Measurements from ENCODE around the gene TMEM59L.

The TMEM59L gene

DNA sequence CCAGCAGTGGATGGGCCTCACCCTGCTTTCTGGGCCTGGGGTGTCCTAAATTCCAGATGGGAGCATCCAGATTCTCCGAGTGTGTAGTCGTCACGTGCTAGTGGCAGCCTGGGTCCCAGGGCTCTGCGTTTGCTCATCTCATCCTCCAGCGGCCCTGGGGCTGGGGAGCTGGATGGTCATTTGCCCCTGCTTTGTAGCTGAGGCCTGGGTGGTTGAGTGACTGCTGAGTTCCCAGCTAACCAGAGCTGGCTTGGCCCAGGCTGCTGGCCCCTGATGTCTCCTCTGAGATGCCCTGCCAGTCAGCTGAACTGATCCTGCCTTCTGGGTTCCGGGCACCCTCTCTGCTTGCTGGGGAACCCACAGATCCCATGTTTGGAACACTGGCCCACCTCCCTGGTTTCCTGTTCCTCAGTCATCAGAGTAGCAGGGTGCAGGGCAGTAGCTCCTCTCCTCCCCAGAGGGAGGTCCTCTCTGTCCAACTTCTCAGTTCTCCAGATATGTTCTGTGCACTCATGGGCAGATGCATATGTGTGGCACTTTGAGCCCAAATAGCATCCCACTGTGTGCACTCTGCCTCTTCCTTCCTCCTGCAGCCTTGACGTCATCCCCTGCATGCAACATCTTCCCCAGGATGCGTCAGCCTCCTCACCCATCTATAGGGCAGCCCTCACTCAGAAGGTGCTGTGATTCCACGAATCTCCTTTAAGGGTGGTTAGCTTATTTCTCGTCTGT is 48.4 kb downstream of the TMEM59L start:
- DNase-seq (ENCODE audit: low read depth, low spot score), result no peak
- Histone ChIP-seq H3K27me3 (ENCODE audit: control insufficient read depth, insufficient read depth, low read length) (no peaks in the 10 kb centered on the region), H3K4me1 (ENCODE audit: control insufficient read depth, insufficient read depth, low read length) (no peaks in the 10 kb centered on the region; the same call in none of the 2 replicates), H3K4me3 (ENCODE audit: low read length) (no peak overlapping the region), H3K9me3 (ENCODE audit: control insufficient read depth, insufficient read depth, low read length) (no peaks in the 10 kb centered on the region), H3K36me3 (ENCODE audit: control insufficient read depth, insufficient read depth, low read length) (no peaks in the 10 kb centered on the region), H3K27ac (ENCODE audit: low read length) (no peak overlapping the region)
- no CpG with 5 or more reads among the region's 10 CpGs for WGBS (ENCODE audit: insufficient coverage, insufficient read length)

DNA sequence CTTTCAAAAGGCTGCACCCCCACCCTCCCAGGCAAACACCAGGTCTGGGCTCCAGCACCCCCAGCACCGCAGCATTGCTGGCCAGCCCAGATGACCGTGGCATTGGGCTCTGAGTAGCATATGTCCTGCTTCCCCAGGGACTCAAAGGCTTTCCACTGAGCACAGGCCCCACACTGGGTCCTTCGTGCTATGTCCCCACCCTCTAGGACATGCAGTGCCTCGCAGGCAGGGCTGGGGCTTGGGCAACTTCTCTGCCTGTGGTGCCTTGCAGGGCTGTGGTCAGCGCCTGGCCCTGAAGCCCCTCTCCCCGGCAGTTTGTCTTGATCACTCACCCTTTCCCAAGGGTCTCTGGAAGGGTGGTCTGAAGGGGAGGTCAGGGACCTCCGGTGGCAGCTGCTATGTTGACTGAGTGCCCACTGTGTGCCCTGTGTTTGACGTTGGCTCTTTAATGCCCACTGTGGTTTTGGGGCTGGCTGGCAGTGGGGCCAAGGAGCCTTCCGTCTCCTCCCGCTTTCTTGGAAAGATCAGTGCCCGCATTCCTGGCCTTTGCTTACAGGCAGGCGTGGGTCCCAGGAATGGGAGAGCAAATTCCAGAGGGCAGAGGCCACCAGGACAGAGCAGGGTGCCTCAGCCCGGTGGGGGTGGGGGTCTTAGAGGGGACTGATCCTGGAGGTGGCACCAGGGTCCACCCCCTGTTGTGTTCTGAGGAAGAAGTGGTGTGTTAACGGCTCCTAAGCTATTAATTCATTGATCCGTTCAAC is 50.5 kb downstream of the TMEM59L start:
- no CpG with 5 or more reads among the region's 15 CpGs for WGBS (ENCODE audit: insufficient coverage, insufficient read length)
- H3K27me3 ChIP-seq (ENCODE audit: control insufficient read depth, insufficient read depth, low read length), result no peaks in the 10 kb centered on the region
- DNase-seq (ENCODE audit: low read depth, low spot score), result no peak

DNA sequence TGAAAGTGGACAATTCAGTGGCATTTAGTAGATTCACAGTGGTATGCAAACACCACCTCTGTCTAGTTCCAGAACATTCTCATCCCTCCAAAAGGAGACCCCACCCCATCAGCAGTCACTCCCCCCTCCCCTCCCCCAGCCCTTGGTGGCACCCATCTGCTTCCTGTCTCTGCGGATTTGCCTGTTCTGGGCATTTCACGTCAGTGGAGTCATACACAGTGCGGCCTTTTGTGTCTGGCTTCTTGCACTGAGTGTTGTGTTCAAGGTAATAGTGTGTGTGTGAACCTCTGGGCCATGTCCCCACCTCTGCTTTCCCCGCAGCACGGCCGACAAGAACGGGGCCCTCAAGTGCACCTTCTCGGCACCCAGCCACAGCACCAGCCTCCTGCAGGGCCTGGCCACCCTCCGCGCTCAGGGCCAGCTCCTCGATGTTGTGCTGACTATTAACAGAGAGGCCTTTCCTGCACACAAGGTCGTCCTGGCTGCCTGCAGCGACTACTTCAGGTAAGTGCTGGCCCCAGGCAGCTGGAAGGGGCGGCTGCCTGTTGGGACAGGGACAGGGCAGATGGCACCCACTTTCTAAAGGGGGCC is 51.4 kb downstream of the TMEM59L start:
- WGBS (ENCODE audit: insufficient coverage, insufficient read length), result no CpG with 5 or more reads among the region's 14 CpGs

More for the DNA sequence above, 50.5 kb downstream of the TMEM59L start:
- no peak overlapping the region for H3K4me3 ChIP-seq (ENCODE audit: low read length)
- H3K36me3 ChIP-seq (ENCODE audit: control insufficient read depth, insufficient read depth, low read length), result peaks cover 8% of the 10 kb centered on the region
- no peak overlapping the region for H3K27ac ChIP-seq (ENCODE audit: low read length)
- H3K9me3 ChIP-seq (ENCODE audit: control insufficient read depth, insufficient read depth, low read length), result no peaks in the 10 kb centered on the region
- no peaks in the 10 kb centered on the region; the same call in none of the 2 replicates for H3K4me1 ChIP-seq (ENCODE audit: control insufficient read depth, insufficient read depth, low read length)

DNA sequence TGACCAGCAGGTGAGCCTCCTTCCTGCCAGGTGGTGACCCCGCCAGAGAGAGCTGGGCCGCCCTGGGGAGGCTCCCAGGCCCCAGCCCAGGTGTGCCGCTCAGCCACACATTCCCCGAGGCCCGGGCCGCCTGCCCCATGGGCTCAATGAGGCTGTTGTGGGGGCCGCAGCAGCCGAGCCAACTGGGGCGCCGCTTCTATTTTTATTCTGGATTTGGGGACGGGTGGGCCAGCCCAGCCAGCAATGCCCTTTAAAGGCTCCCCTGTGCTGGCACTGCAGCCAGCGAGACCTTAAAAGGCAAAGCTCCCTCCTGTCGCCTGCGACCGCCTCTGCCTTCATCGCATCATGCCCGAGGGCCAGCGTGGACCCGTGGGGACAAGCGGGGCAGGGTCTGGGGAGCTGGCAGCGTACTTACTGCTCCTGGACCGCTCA is 53.1 kb downstream of the TMEM59L start:
- H3K27me3 ChIP-seq (ENCODE audit: control insufficient read depth, insufficient read depth, low read length), result no peaks in the 10 kb centered on the region
- WGBS (ENCODE audit: insufficient coverage, insufficient read length), result no CpG with 5 or more reads among the region's 22 CpGs
- DNase-seq (ENCODE audit: low read depth, low spot score), result no peak
- no peak overlapping the region for H3K4me3 ChIP-seq (ENCODE audit: low read length)
- no peaks in the 10 kb centered on the region; the same call in 1 of the 2 replicates for H3K4me1 ChIP-seq (ENCODE audit: control insufficient read depth, insufficient read depth, low read length)
- H3K9me3 ChIP-seq (ENCODE audit: control insufficient read depth, insufficient read depth, low read length), result no peaks in the 10 kb centered on the region
- peaks cover 18% of the 10 kb centered on the region for H3K36me3 ChIP-seq (ENCODE audit: control insufficient read depth, insufficient read depth, low read length)
- no peak overlapping the region for H3K27ac ChIP-seq (ENCODE audit: low read length)

More for the DNA sequence above, 51.4 kb downstream of the TMEM59L start:
- Histone ChIP-seq H3K27me3 (ENCODE audit: control insufficient read depth, insufficient read depth, low read length) (no peaks in the 10 kb centered on the region), H3K4me1 (ENCODE audit: control insufficient read depth, insufficient read depth, low read length) (no peaks in the 10 kb centered on the region; the same call in 1 of the 2 replicates), H3K4me3 (ENCODE audit: low read length) (no peak overlapping the region), H3K36me3 (ENCODE audit: control insufficient read depth, insufficient read depth, low read length) (peaks cover 16% of the 10 kb centered on the region), H3K9me3 (ENCODE audit: control insufficient read depth, insufficient read depth, low read length) (no peaks in the 10 kb centered on the region), H3K27ac (ENCODE audit: low read length) (no peak overlapping the region)
- no peak for DNase-seq (ENCODE audit: low read depth, low spot score)

DNA sequence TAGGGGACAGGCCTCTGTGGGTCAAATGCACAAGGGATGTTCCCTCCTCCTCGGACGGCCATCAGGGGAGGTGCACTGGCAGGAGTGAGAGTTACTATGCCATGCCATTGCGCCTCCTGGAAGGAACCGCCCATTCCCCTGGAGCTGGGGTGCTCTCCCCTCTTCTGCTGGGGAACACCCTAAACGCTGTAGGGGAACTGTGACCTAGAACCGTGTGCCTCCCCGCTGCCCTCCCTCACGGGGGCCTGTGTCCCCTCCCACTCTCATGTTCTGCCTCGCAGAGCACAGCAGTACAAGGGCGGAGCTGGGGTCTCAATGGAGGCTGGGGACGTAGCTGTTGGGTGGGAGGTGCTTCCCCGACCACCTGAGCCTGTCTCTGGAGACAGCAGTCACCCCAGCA is 53.6 kb downstream of the TMEM59L start:
- Histone ChIP-seq H3K4me1 (ENCODE audit: control insufficient read depth, insufficient read depth, low read length) (no peaks in the 10 kb centered on the region; the same call in 1 of the 2 replicates), H3K27me3 (ENCODE audit: control insufficient read depth, insufficient read depth, low read length) (no peaks in the 10 kb centered on the region), H3K4me3 (ENCODE audit: low read length) (no peak overlapping the region), H3K9me3 (ENCODE audit: control insufficient read depth, insufficient read depth, low read length) (no peaks in the 10 kb centered on the region), H3K36me3 (ENCODE audit: control insufficient read depth, insufficient read depth, low read length) (peaks cover 18% of the 10 kb centered on the region), H3K27ac (ENCODE audit: low read length) (no peak overlapping the region)
- no CpG with 5 or more reads among the region's 12 CpGs for WGBS (ENCODE audit: insufficient coverage, insufficient read length)
- no peak for DNase-seq (ENCODE audit: low read depth, low spot score)

DNA sequence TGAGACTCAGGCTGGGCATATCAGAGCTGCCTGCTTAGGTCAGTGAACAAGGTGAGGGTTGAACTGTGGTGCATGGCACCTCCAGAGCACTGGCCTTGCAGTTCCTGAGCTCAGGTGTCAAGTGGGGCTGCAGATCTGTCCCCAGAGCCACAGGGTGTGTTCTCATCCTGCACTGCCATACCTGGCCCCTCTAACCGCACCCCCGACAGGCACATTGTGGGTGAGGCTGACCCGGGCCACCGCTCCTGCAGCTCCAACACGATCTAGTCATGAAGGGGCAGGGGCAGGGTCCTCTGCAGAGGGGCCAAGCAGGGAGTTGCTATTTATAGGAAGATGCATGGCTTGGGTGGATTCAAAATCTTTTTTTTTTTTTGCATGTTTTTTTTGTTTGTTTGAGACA is 54.1 kb downstream of the TMEM59L start:
- no peak for DNase-seq (ENCODE audit: low read depth, low spot score)
- no peaks in the 10 kb centered on the region for H3K9me3 ChIP-seq (ENCODE audit: control insufficient read depth, insufficient read depth, low read length)
- H3K4me1 ChIP-seq (ENCODE audit: control insufficient read depth, insufficient read depth, low read length), result peaks cover 2% of the 10 kb centered on the region
- no peaks in the 10 kb centered on the region for H3K27me3 ChIP-seq (ENCODE audit: control insufficient read depth, insufficient read depth, low read length)
- H3K27ac ChIP-seq (ENCODE audit: low read length), result no peak overlapping the region
- no peak overlapping the region for H3K4me3 ChIP-seq (ENCODE audit: low read length)
- no CpG with 5 or more reads among the region's 5 CpGs for WGBS (ENCODE audit: insufficient coverage, insufficient read length)
- H3K36me3 ChIP-seq (ENCODE audit: control insufficient read depth, insufficient read depth, low read length), result peaks cover 20% of the 10 kb centered on the region

DNA sequence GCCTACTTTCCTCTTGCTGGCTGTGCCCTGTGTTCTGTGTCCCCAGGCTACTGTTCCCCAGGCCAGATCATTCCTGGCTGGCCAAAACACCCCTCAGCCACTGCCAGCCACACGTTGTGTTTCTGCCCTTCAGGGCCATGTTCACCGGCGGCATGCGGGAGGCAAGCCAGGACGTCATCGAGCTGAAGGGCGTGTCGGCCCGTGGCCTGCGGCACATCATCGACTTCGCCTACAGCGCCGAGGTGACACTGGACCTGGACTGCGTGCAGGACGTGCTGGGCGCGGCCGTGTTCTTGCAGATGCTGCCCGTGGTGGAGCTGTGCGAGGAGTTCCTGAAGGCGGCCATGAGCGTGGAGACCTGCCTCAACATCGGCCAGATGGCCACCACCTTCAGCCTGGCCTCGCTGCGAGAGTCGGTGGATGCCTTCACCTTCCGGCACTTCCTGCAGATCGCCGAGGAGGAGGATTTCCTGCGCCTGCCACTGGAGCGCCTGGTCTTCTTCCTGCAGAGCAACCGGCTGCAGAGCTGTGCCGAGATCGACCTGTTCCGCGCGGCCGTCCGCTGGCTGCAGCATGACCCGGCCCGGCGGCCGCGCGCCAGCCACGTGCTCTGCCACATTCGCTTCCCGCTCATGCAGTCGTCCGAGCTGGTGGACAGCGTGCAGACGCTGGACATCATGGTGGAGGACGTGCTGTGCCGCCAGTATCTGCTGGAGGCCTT is 55.0 kb downstream of the TMEM59L start:
- Histone ChIP-seq H3K27me3 (ENCODE audit: control insufficient read depth, insufficient read depth, low read length) (no peaks in the 10 kb centered on the region), H3K27ac (ENCODE audit: low read length) (no peak overlapping the region), H3K4me1 (ENCODE audit: control insufficient read depth, insufficient read depth, low read length) (peaks cover 2% of the 10 kb centered on the region), H3K9me3 (ENCODE audit: control insufficient read depth, insufficient read depth, low read length) (no peaks in the 10 kb centered on the region), H3K4me3 (ENCODE audit: low read length) (no peak overlapping the region), H3K36me3 (ENCODE audit: control insufficient read depth, insufficient read depth, low read length) (peaks cover 20% of the 10 kb centered on the region)
- no CpG with 5 or more reads among the region's 55 CpGs for WGBS (ENCODE audit: insufficient coverage, insufficient read length)
- no peak for DNase-seq (ENCODE audit: low read depth, low spot score)

DNA sequence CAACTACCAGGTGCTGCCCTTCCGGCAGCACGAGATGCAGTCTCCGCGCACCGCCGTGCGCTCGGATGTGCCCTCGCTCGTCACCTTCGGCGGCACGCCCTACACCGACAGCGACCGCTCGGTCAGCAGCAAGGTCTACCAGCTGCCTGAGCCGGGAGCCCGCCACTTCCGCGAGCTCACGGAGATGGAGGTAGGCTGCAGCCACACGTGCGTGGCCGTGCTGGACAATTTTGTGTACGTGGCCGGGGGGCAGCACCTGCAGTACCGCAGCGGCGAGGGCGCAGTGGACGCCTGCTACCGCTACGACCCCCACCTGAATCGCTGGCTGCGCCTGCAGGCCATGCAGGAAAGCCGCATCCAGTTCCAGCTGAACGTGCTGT is 55.6 kb downstream of the TMEM59L start:
- peaks cover 2% of the 10 kb centered on the region for H3K4me1 ChIP-seq (ENCODE audit: control insufficient read depth, insufficient read depth, low read length)
- H3K27me3 ChIP-seq (ENCODE audit: control insufficient read depth, insufficient read depth, low read length), result no peaks in the 10 kb centered on the region
- H3K9me3 ChIP-seq (ENCODE audit: control insufficient read depth, insufficient read depth, low read length), result no peaks in the 10 kb centered on the region
- H3K36me3 ChIP-seq (ENCODE audit: control insufficient read depth, insufficient read depth, low read length), result peaks cover 20% of the 10 kb centered on the region
- DNase-seq (ENCODE audit: low read depth, low spot score), result no peak
- WGBS (ENCODE audit: insufficient coverage, insufficient read length), result no CpG with 5 or more reads among the region's 38 CpGs
- H3K27ac ChIP-seq (ENCODE audit: low read length), result no peak overlapping the region
- H3K4me3 ChIP-seq (ENCODE audit: low read length), result no peak overlapping the region

DNA sequence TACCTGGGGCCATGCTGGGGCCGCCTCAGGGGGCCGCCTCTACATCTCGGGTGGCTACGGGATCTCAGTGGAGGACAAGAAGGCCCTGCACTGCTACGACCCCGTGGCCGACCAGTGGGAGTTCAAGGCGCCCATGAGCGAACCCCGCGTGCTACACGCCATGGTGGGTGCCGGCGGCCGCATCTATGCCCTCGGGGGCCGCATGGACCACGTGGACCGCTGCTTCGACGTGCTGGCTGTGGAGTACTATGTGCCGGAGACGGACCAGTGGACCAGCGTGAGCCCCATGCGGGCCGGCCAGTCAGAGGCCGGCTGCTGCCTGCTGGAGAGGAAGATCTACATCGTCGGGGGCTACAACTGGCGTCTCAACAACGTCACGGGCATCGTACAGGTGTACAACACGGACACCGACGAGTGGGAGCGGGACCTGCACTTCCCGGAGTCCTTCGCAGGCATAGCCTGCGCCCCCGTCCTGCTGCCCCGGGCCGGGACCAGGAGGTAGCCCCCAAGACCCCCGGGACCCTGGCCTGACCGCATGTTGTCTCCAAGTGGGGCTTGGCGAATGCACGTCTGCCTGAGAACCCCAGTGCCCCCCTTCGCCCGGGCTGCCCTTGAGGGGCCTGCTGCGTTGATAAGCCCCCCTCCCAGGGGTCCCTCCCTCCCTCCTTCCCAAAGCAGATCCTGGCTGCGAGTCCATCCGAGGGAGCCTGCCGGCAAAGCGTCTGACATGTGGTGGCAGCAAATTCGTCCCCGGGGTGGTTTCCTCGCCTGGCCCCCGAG is 56.3 kb downstream of the TMEM59L start:
- no peak for DNase-seq (ENCODE audit: low read depth, low spot score)
- H3K9me3 ChIP-seq (ENCODE audit: control insufficient read depth, insufficient read depth, low read length), result no peaks in the 10 kb centered on the region
- H3K4me1 ChIP-seq (ENCODE audit: control insufficient read depth, insufficient read depth, low read length), result peaks cover 2% of the 10 kb centered on the region
- WGBS (ENCODE audit: insufficient coverage, insufficient read length), result no CpG with 5 or more reads among the region's 58 CpGs
- H3K27me3 ChIP-seq (ENCODE audit: control insufficient read depth, insufficient read depth, low read length), result no peaks in the 10 kb centered on the region
- H3K36me3 ChIP-seq (ENCODE audit: control insufficient read depth, insufficient read depth, low read length), result peaks cover 20% of the 10 kb centered on the region
- H3K4me3 ChIP-seq (ENCODE audit: low read length), result no peak overlapping the region
- no peak overlapping the region for H3K27ac ChIP-seq (ENCODE audit: low read length)

DNA sequence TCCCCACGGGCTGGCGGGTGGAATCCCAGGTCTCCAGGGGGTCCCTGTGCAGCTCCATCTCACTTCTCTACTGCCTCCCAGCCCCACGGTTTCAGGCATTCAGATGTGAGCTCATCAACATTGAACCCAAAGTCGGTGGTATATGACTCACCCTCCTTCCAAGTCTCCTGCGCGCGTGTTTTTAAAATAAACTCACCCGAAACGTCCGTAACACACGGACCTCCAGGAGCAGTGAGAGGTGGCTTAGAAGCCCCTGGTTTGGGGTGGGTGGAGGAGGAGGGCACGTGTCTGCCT is 56.8 kb downstream of the TMEM59L start:
- peaks cover 2% of the 10 kb centered on the region for H3K4me1 ChIP-seq (ENCODE audit: control insufficient read depth, insufficient read depth, low read length)
- no CpG with 5 or more reads among the region's 12 CpGs for WGBS (ENCODE audit: insufficient coverage, insufficient read length)
- peaks cover 20% of the 10 kb centered on the region for H3K36me3 ChIP-seq (ENCODE audit: control insufficient read depth, insufficient read depth, low read length)
- DNase-seq (ENCODE audit: low read depth, low spot score), result no peak
- no peaks in the 10 kb centered on the region for H3K9me3 ChIP-seq (ENCODE audit: control insufficient read depth, insufficient read depth, low read length)
- no peak overlapping the region for H3K4me3 ChIP-seq (ENCODE audit: low read length)
- no peak overlapping the region for H3K27ac ChIP-seq (ENCODE audit: low read length)
- no peaks in the 10 kb centered on the region for H3K27me3 ChIP-seq (ENCODE audit: control insufficient read depth, insufficient read depth, low read length)
